ENCODE data around the gene FBXO48. TPM values are rescaled to one million over a fixed set of nuclear protein-coding genes. Genes with fewer than 3 reads are reported as not detected.

Gene FBXO48
- total RNA-seq, 1 donor from 2014 or later = 2.7 TPM

DNA sequence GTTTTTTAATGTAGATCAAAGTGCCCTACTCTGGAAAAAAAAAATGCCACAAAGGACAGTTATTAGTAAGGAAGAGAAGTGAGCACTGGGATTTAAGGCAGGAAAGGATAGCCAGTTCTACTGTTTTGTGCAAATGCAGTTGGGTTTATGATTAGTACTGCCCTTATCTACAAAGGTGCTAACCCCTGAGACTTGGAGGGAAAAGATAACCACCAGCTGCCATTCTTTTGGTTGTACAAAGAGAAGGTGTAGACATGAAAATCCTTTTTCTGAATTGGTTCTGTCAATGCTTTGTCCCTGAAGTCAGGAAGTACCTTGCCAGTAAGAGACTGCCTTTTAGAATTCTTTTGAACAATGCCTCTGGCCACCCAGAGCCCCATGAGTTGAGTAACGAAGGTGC, 11.6 kb upstream of the FBXO48 start:
- H3K27ac Mint-ChIP-seq = no peak overlapping the region
- Histone ChIP-seq H3K9ac (no peak overlapping the region), H3K27ac (no peak overlapping the region), H4K20me1 (ENCODE audit: low read depth) (no peaks in the 10 kb centered on the region), H3K4me2 (no peak overlapping the region), H3F3A (ENCODE audit: low read depth) (no peaks in the 10 kb centered on the region), H3K79me2 (ENCODE audit: low read depth) (peaks cover 10% of the 10 kb centered on the region), H3K27me3 (no peaks in the 10 kb centered on the region), H3K36me3 (no peaks in the 10 kb centered on the region), H3K4me1 (peaks cover 5% of the 10 kb centered on the region), H3K9me3 (ENCODE audit: low read depth) (no peaks in the 10 kb centered on the region), H2AFZ (replicated peaks) (no peak overlapping the region), H3K4me3 (no peak overlapping the region)
- TF ChIP-seq, protein P1, sequence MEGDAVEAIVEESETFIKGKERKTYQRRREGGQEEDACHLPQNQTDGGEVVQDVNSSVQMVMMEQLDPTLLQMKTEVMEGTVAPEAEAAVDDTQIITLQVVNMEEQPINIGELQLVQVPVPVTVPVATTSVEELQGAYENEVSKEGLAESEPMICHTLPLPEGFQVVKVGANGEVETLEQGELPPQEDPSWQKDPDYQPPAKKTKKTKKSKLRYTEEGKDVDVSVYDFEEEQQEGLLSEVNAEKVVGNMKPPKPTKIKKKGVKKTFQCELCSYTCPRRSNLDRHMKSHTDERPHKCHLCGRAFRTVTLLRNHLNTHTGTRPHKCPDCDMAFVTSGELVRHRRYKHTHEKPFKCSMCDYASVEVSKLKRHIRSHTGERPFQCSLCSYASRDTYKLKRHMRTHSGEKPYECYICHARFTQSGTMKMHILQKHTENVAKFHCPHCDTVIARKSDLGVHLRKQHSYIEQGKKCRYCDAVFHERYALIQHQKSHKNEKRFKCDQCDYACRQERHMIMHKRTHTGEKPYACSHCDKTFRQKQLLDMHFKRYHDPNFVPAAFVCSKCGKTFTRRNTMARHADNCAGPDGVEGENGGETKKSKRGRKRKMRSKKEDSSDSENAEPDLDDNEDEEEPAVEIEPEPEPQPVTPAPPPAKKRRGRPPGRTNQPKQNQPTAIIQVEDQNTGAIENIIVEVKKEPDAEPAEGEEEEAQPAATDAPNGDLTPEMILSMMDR (IDR thresholded peaks at IDR 0.05) = no peak
- TF ChIP-seq EZH2phosphoT487 (IDR thresholded peaks at IDR 0.05) = no peak
- TF ChIP-seq EZH2 (IDR thresholded peaks at IDR 0.05) = no peak
- no peaks in the 10 kb centered on the region for H3K9me3 Mint-ChIP-seq
- H3K36me3 Mint-ChIP-seq = no peaks in the 10 kb centered on the region
- no peaks in the 10 kb centered on the region for H3K4me1 Mint-ChIP-seq
- H3K27me3 Mint-ChIP-seq (ENCODE audit: insufficient read depth, low read depth) = peaks cover 2% of the 10 kb centered on the region
- H3K4me3 Mint-ChIP-seq = no peak overlapping the region
- no peak for DNase-seq (ENCODE audit: low spot score)

DNA sequence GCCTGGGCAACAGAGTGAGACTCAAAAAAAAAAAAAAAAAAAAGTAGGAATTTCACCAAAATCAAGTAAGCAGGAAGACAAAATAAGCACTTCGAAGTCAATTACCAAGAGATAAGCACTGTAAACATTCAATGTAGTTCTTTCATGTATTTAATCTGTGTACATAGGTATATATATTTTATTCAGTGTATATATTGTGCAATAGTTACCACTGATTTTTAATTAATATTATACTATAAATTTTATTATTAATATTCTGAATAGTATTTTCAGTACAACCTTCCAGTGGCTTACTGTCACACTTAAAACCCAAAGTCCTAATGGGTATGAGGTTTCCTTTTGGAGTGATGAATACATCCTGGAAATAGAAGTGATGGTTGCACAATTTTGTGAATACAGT, 9.4 kb upstream of the FBXO48 start:
- no peaks in the 10 kb centered on the region for H3K4me1 Mint-ChIP-seq
- Histone ChIP-seq H3K27ac (no peak overlapping the region), H3K4me3 (no peak overlapping the region), H3K4me1 (no peaks in the 10 kb centered on the region), H3K79me2 (ENCODE audit: low read depth) (peaks cover 9% of the 10 kb centered on the region), H3K27me3 (no peaks in the 10 kb centered on the region), H3K9me3 (ENCODE audit: low read depth) (no peaks in the 10 kb centered on the region), H3K36me3 (no peaks in the 10 kb centered on the region), H4K20me1 (ENCODE audit: low read depth) (no peaks in the 10 kb centered on the region), H3F3A (ENCODE audit: low read depth) (no peaks in the 10 kb centered on the region), H3K4me2 (no peak overlapping the region), H2AFZ (replicated peaks) (no peak overlapping the region), H3K9ac (no peak overlapping the region)
- no peak for DNase-seq (ENCODE audit: low spot score)
- H3K4me3 Mint-ChIP-seq = no peak overlapping the region
- H3K36me3 Mint-ChIP-seq = no peaks in the 10 kb centered on the region
- no peaks in the 10 kb centered on the region for H3K27me3 Mint-ChIP-seq (ENCODE audit: insufficient read depth, low read depth)
- H3K27ac Mint-ChIP-seq = no peak overlapping the region
- H3K9me3 Mint-ChIP-seq = no peaks in the 10 kb centered on the region
- TF ChIP-seq, protein P1 (IDR thresholded peaks at IDR 0.05) = no peak
- TF ChIP-seq EZH2 (IDR thresholded peaks at IDR 0.05) (no peak), EZH2phosphoT487 (IDR thresholded peaks at IDR 0.05) (no peak)

DNA sequence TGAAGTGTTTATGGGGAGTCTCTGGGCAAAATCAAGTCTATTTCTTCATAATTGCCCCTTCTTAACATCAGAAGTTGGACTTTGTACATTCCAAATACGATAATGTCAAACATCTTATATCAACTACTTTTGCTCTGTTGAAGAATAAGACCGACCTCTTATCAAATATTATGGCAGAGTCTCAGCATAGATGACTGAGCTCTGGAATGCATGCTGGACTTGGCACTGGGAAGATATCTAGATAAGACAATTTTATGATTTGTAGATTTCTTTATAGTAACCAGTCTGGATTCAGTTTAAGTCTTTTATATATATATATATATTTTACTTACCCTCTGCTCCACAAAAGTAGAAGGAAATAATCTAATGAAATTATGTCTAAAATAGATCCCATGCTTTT, 8.5 kb upstream of the FBXO48 start:
- Histone ChIP-seq H3K36me3 (no peaks in the 10 kb centered on the region), H4K20me1 (ENCODE audit: low read depth) (no peaks in the 10 kb centered on the region), H3K27me3 (no peaks in the 10 kb centered on the region), H3K4me3 (no peak overlapping the region), H3K27ac (no peak overlapping the region), H3K9me3 (ENCODE audit: low read depth) (no peaks in the 10 kb centered on the region), H2AFZ (replicated peaks) (no peak overlapping the region), H3K9ac (no peak overlapping the region), H3F3A (ENCODE audit: low read depth) (no peaks in the 10 kb centered on the region), H3K79me2 (ENCODE audit: low read depth) (peaks cover 18% of the 10 kb centered on the region), H3K4me2 (no peak overlapping the region), H3K4me1 (no peaks in the 10 kb centered on the region)
- TF ChIP-seq, protein P1 (IDR thresholded peaks at IDR 0.05) = no peak
- TF ChIP-seq EZH2phosphoT487 (IDR thresholded peaks at IDR 0.05) (no peak), EZH2 (IDR thresholded peaks at IDR 0.05) (no peak)
- H3K36me3 Mint-ChIP-seq = no peaks in the 10 kb centered on the region
- no peaks in the 10 kb centered on the region for H3K9me3 Mint-ChIP-seq
- no peaks in the 10 kb centered on the region for H3K27me3 Mint-ChIP-seq (ENCODE audit: insufficient read depth, low read depth)
- no peak overlapping the region for H3K27ac Mint-ChIP-seq
- DNase-seq (ENCODE audit: low spot score) = no peak
- H3K4me3 Mint-ChIP-seq = no peak overlapping the region
- no peaks in the 10 kb centered on the region for H3K4me1 Mint-ChIP-seq

Data from neural progenitor cell (in vitro differentiated cells).